HepG2 (cell line): ENCODE data around the gene GCDH. TPM values are rescaled to one million over a fixed set of nuclear protein-coding genes. Genes with fewer than 3 reads are reported as not detected.

Experiments used
- ATF6 ChIP-seq: sonication (generic); formaldehyde crosslinking; conservative IDR thresholded peaks from 2 replicates; pipeline ENCODE4 v1.4.0; 2020; ENCODE audit warnings: missing genetic modification reagents
- polyA plus RNA-seq, 8 experiments: library from polyadenylated mRNA; depleted of rRNA in 3 of 8; stranded (reverse) in 7 of 8; unstranded in 1 of 8; fragments of >200 nt; fragmentation: Illumina TruSeq in 4 of 8; extraction: Trizol in 4 of 8; gene quantifications; 2 replicates each; pipeline versions ENCODE4 v1.2.1 to v1.2.3, GENCODE V29; 2011 to 2016; ENCODE audit warnings: low read depth in 4 of 8, missing spikeins in 1 of 8, mixed read lengths in 1 of 8; ENCODE audit not compliant: insufficient read depth in 1 of 8
- total RNA-seq, 5 experiments: library from RNA; depleted of rRNA; stranded (reverse); fragments of >200 nt; fragmentation: Illumina TruSeq; extraction: Trizol; gene quantifications; 2 replicates each; pipeline ENCODE4 v1.2.3, GENCODE V29; 2016; ENCODE audit warnings: low read depth in 1 of 5
- TF ChIP-seq, protein P1 (sequence below): sonication (generic); formaldehyde crosslinking; IDR thresholded peaks from 2 replicates; pipeline ENCODE4 v1.4.0; 2020; ENCODE audit warnings: mild to moderate bottlenecking, missing genetic modification reagents, borderline replicate concordance

Gene GCDH
- total and polyA plus RNA-seq, 2 of the 13 experiments (the other 11 are each of a cell fraction or from before 2014, with no cell fraction given), result 15.1 to 38.0 TPM

- TF ChIP-seq, protein P1, sequence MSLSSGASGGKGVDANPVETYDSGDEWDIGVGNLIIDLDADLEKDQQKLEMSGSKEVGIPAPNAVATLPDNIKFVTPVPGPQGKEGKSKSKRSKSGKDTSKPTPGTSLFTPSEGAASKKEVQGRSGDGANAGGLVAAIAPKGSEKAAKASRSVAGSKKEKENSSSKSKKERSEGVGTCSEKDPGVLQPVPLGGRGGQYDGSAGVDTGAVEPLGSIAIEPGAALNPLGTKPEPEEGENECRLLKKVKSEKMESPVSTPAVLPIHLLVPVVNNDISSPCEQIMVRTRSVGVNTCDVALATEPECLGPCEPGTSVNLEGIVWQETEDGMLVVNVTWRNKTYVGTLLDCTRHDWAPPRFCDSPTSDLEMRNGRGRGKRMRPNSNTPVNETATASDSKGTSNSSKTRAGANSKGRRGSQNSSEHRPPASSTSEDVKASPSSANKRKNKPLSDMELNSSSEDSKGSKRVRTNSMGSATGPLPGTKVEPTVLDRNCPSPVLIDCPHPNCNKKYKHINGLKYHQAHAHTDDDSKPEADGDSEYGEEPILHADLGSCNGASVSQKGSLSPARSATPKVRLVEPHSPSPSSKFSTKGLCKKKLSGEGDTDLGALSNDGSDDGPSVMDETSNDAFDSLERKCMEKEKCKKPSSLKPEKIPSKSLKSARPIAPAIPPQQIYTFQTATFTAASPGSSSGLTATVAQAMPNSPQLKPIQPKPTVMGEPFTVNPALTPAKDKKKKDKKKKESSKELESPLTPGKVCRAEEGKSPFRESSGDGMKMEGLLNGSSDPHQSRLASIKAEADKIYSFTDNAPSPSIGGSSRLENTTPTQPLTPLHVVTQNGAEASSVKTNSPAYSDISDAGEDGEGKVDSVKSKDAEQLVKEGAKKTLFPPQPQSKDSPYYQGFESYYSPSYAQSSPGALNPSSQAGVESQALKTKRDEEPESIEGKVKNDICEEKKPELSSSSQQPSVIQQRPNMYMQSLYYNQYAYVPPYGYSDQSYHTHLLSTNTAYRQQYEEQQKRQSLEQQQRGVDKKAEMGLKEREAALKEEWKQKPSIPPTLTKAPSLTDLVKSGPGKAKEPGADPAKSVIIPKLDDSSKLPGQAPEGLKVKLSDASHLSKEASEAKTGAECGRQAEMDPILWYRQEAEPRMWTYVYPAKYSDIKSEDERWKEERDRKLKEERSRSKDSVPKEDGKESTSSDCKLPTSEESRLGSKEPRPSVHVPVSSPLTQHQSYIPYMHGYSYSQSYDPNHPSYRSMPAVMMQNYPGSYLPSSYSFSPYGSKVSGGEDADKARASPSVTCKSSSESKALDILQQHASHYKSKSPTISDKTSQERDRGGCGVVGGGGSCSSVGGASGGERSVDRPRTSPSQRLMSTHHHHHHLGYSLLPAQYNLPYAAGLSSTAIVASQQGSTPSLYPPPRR, result no peak
- no peak for TF ChIP-seq ATF6 (CRISPR knock-in tag)
These were observed 24.4 kb upstream of the GCDH start (continued) for GRCh38 chr19:12866416-12867119.
